ENCODE results near the gene TRDN. TPM values are rescaled to one million over a fixed set of nuclear protein-coding genes. Genes with fewer than 3 reads are reported as not detected.
"Not testable (repeated sequence)": the region's sequence is repeated elsewhere in the genome, so short reads cannot be mapped to it uniquely, and the experiment has no call there.

TRDN gene
- total RNA-seq, 1 experiment from 2014 or later, result not detected

- H3K27me3 ChIP-seq (replicated peaks), result no peaks in the 10 kb centered on the region
- no peak overlapping the region for H3K4me3 ChIP-seq
- H3K9me3 ChIP-seq (replicated peaks), result no peaks in the 10 kb centered on the region
- DNase-seq (ENCODE audit: low read depth in 1 of 2, low spot score in 2 of 2), result no peak
- no peaks in the 10 kb centered on the region for H3K36me3 ChIP-seq
- no peak overlapping the region for H3K27ac ChIP-seq
- H3K4me1 ChIP-seq (replicated peaks), result no peaks in the 10 kb centered on the region
Measured at GRCh38 chr6:123565529-123565928, 71.2 kb downstream of the TRDN start.

- H3K4me3 ChIP-seq, result no peak overlapping the region
- no peaks in the 10 kb centered on the region for H3K9me3 ChIP-seq (replicated peaks)
- no peak overlapping the region for H3K27ac ChIP-seq
- no peaks in the 10 kb centered on the region for H3K36me3 ChIP-seq
- no peak for DNase-seq (ENCODE audit: low read depth in 1 of 2, low spot score in 2 of 2)
- no peaks in the 10 kb centered on the region for H3K4me1 ChIP-seq (replicated peaks)
- no peaks in the 10 kb centered on the region for H3K27me3 ChIP-seq (replicated peaks)
Measured at GRCh38 chr6:123564361-123564760, 72.4 kb downstream of the TRDN start.

- H3K4me1 ChIP-seq (replicated peaks), result no peaks in the 10 kb centered on the region
- H3K4me3 ChIP-seq, result no peak overlapping the region
- H3K36me3 ChIP-seq, result no peaks in the 10 kb centered on the region
- no peak for DNase-seq (ENCODE audit: low read depth in 1 of 2, low spot score in 2 of 2)
- H3K9me3 ChIP-seq (replicated peaks), result no peaks in the 10 kb centered on the region
- no peaks in the 10 kb centered on the region for H3K27me3 ChIP-seq (replicated peaks)
- no peak overlapping the region for H3K27ac ChIP-seq
Measured at GRCh38 chr6:123562677-123563076, 74.1 kb downstream of the TRDN start.

GRCh38 chr6:123562264-123562663 lies 74.5 kb downstream of the TRDN start:
- H3K4me1 ChIP-seq (replicated peaks), result no peaks in the 10 kb centered on the region
- no peak overlapping the region for H3K27ac ChIP-seq
- H3K4me3 ChIP-seq, result no peak overlapping the region
- no peak for DNase-seq (ENCODE audit: low read depth in 1 of 2, low spot score in 2 of 2)
- H3K9me3 ChIP-seq (replicated peaks), result no peaks in the 10 kb centered on the region
- no peaks in the 10 kb centered on the region for H3K27me3 ChIP-seq (replicated peaks)
- no peaks in the 10 kb centered on the region for H3K36me3 ChIP-seq

GRCh38 chr6:123559816-123560215 lies 76.9 kb downstream of the TRDN start:
- not testable (repeated sequence) for H3K36me3 ChIP-seq; H3K4me3 ChIP-seq; H3K27me3 ChIP-seq (replicated peaks); H3K27ac ChIP-seq; H3K4me1 ChIP-seq (replicated peaks); DNase-seq (ENCODE audit: low read depth in 1 of 2, low spot score in 2 of 2); H3K9me3 ChIP-seq (replicated peaks)

DNA sequence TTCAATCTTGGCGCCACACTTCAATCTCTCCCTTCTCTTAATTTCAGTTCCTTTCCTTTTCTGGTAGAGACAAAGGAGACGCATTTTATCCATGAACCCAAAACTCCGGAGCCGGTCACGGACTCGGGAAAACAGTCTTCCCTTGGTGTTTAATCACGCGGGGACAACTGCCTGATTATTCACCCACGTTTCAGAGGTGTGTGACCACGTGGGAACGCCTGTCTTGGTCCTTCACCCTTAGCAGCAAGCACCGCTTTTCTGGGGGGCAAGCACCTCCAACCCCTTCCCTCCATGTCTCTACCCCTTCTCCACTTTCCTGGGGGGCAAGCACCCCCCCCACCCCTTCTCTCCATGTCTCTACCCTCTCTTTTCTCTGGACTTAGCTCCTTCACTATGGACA lies 79.3 kb downstream of the TRDN start:
- H3K27me3 ChIP-seq (replicated peaks); H3K4me1 ChIP-seq (replicated peaks); DNase-seq (ENCODE audit: low read depth in 1 of 2, low spot score in 2 of 2); H3K27ac ChIP-seq; H3K4me3 ChIP-seq; H3K36me3 ChIP-seq; H3K9me3 ChIP-seq (replicated peaks): not testable (repeated sequence)

GRCh38 chr6:123551939-123552707 lies 84.6 kb downstream of the TRDN start:
- Histone ChIP-seq H3K27ac (no peak overlapping the region), H3K27me3 (replicated peaks) (no peaks in the 10 kb centered on the region), H3K36me3 (no peaks in the 10 kb centered on the region), H3K4me1 (replicated peaks) (no peaks in the 10 kb centered on the region), H3K4me3 (no peak overlapping the region), H3K9me3 (replicated peaks) (no peaks in the 10 kb centered on the region)
- DNase-seq (ENCODE audit: low read depth in 1 of 2, low spot score in 2 of 2), result no peak

DNA sequence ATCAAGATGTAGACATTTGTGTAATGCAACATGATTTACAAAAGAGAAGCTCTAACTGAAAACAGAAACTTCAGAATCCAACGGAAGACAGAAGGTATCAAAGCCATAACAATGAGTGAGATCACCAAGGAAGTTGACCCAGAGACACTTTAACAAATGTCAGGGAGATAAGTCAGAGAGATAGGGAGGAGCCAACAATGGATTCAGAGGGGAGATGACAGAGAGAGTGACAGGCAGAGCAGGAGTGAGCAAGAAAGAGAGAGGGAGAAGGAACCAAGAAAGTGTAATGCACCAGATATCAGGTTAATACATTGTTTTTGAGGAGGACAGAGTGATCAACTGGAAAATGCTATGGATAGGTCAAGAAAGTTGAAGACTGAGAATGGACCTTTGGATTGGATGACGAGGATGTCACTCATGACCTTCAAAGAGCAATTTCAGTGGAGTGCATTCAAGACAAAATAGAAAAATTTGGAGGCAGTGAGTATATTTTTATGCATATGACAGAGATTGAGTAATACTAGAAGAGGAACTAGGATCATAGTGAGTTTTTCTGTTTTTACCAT lies 86.6 kb downstream of the TRDN start:
- H3K9me3 ChIP-seq (replicated peaks), result no peaks in the 10 kb centered on the region
- no peaks in the 10 kb centered on the region for H3K4me1 ChIP-seq (replicated peaks)
- DNase-seq (ENCODE audit: low read depth in 1 of 2, low spot score in 2 of 2), result no peak
- no peaks in the 10 kb centered on the region for H3K27me3 ChIP-seq (replicated peaks)
- H3K27ac ChIP-seq, result no peak overlapping the region
- no peak overlapping the region for H3K4me3 ChIP-seq
- H3K36me3 ChIP-seq, result no peaks in the 10 kb centered on the region

DNA sequence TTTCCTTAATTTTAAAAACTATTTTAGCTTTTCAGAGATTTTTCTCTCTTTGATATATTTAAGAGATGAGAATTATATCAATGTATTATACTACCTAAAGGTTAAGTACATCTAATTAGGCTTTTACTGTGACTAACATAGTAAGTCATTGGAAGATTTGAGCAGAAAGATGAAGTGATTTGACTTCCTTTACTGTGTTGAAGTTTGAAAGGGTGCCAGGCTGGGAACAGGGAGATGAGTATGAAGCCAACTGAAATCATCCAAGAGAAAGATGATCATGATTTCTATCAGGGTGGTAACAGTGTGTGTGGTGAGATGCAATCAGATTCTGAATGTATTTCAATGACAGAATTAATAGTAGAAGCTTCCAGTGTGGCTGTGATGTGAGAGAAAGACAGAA lies 87.3 kb downstream of the TRDN start:
- Histone ChIP-seq H3K4me1 (replicated peaks) (no peaks in the 10 kb centered on the region), H3K9me3 (replicated peaks) (no peaks in the 10 kb centered on the region), H3K4me3 (no peak overlapping the region), H3K27ac (no peak overlapping the region), H3K27me3 (replicated peaks) (no peaks in the 10 kb centered on the region), H3K36me3 (no peaks in the 10 kb centered on the region)
- DNase-seq (ENCODE audit: low read depth in 1 of 2, low spot score in 2 of 2), result no peak

- DNase-seq (ENCODE audit: low read depth in 1 of 2, low spot score in 2 of 2), result no peak
- H3K9me3 ChIP-seq (replicated peaks), result no peaks in the 10 kb centered on the region
- H3K27ac ChIP-seq, result no peak overlapping the region
- no peaks in the 10 kb centered on the region for H3K27me3 ChIP-seq (replicated peaks)
- H3K4me3 ChIP-seq, result no peak overlapping the region
- no peaks in the 10 kb centered on the region for H3K4me1 ChIP-seq (replicated peaks)
- H3K36me3 ChIP-seq, result no peaks in the 10 kb centered on the region
Measured at GRCh38 chr6:123547216-123547978, 89.4 kb downstream of the TRDN start.

DNA sequence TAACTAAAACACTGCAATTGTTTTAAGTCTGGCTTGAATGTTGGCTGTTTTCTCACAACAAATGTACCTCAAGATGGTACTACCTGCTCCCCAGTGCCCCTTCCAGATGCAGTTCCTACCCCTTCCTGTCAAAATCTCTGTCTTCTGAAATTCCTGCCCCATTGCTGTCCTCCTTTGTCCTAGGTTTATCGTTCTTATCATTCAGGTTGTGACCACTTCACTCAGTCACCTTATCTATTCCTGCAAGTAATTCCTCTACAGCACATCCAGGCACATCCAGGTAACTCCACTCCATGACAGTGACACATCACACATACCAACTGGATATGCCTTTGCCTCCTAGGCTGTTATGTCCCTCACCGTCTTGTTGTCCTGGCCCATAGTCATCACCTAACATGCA lies 90.2 kb downstream of the TRDN start:
- H3K4me3 ChIP-seq, result no peak overlapping the region
- H3K4me1 ChIP-seq (replicated peaks), result no peaks in the 10 kb centered on the region
- H3K27ac ChIP-seq, result no peak overlapping the region
- H3K27me3 ChIP-seq (replicated peaks), result no peaks in the 10 kb centered on the region
- no peak for DNase-seq (ENCODE audit: low read depth in 1 of 2, low spot score in 2 of 2)
- no peaks in the 10 kb centered on the region for H3K9me3 ChIP-seq (replicated peaks)
- no peaks in the 10 kb centered on the region for H3K36me3 ChIP-seq

DNA sequence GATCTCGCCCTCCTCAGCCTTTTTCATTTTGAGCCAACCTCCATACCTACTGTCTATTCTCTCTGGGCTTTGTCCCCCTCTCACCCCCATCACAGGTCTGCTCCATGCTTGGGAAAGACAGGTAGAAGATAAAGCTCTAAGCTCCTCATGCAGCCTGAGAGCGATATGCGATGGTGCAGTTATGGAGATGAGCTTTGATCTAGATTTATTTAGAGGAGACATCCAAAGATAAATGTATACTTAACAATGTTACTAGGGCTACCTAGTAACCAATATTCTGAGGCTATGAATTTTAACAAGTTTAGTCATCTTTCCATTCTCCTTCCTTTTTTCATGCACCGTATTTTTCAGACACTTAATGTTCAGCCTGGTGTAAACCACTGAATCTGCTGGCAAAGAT lies 95.3 kb downstream of the TRDN start:
- H3K36me3 ChIP-seq, result no peaks in the 10 kb centered on the region
- no peaks in the 10 kb centered on the region for H3K4me1 ChIP-seq (replicated peaks)
- H3K27ac ChIP-seq, result no peak overlapping the region
- DNase-seq (ENCODE audit: low read depth in 1 of 2, low spot score in 2 of 2), result no peak
- no peak overlapping the region for H3K4me3 ChIP-seq
- H3K9me3 ChIP-seq (replicated peaks), result no peaks in the 10 kb centered on the region
- H3K27me3 ChIP-seq (replicated peaks), result no peaks in the 10 kb centered on the region

DNA sequence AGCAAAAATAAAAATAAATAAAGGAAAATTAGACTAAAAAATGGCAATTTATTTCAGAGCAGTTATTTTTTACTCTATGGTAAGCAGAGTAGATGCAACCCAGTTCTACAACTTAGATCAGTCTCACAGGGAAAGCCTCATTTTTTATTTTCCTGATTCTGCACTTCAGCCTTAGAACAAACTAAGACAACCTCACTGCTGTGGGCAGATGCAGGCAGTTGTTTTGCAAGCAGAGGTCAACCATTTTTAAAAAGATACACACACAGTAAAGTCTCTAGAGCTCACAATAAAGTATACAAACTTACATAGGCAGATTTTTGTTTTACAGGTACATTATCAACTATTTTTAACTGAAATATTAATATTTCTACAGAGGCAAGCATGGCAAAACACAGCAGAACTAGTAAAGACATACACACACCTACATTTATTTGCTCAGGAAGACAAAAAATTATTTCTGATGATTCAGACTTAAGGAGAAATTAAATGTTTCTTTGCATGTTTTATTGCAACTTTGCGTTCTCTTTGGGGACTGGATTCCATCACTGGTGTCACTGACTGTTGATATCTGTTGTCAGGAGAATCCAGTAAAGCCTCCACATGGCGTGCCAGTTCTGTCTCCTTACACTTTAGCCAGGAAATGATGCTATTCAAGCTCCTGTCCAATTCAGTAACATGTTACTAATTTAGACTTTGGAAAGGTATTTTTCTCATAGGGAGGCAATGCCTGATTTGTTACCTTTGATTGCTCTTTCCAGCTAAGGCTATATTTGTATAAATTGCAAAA lies 102.7 kb downstream of the TRDN start:
- no peak for DNase-seq (ENCODE audit: low read depth in 1 of 2, low spot score in 2 of 2)

GRCh38 chr6:123529843-123530242 lies 106.9 kb downstream of the TRDN start:
- H3K4me3 ChIP-seq, result no peak overlapping the region
- H3K9me3 ChIP-seq (replicated peaks), result no peaks in the 10 kb centered on the region
- no peaks in the 10 kb centered on the region for H3K4me1 ChIP-seq (replicated peaks)
- no peaks in the 10 kb centered on the region for H3K36me3 ChIP-seq
- no peak overlapping the region for H3K27ac ChIP-seq
- no peaks in the 10 kb centered on the region; the same call in 1 of the 2 replicates for H3K27me3 ChIP-seq (replicated peaks)
- DNase-seq (ENCODE audit: low read depth in 1 of 2, low spot score in 2 of 2), result no peak

More for the DNA sequence above, 102.7 kb downstream of the TRDN start:
- H3K36me3 ChIP-seq, result no peaks in the 10 kb centered on the region
- no peak overlapping the region for H3K27ac ChIP-seq
- H3K4me1 ChIP-seq (replicated peaks), result no peaks in the 10 kb centered on the region
- H3K27me3 ChIP-seq (replicated peaks), result no peaks in the 10 kb centered on the region; the same call in 1 of the 2 replicates
- H3K9me3 ChIP-seq (replicated peaks), result no peaks in the 10 kb centered on the region
- no peak overlapping the region for H3K4me3 ChIP-seq

Measured in SJSA1 (cell line).